Neural progenitor cell (in vitro differentiated cells): ENCODE results near the gene PXDN.

Source experiments
- EZH2 ChIP-seq: fragments of 200-600 bp; sonication (generic); IDR thresholded peaks from 2 replicates; pipeline ENCODE4 v1.6.1; 2017; ENCODE audit warnings: antibody characterized with exemption, mild to moderate bottlenecking, moderate library complexity
- TF ChIP-seq, protein P1 (sequence below): fragments of 200-600 bp; sonication (generic); IDR thresholded peaks from 2 replicates; pipeline ENCODE4 v1.5.1; 2017; ENCODE audit warnings: antibody characterized with exemption, mild to moderate bottlenecking

DNA sequence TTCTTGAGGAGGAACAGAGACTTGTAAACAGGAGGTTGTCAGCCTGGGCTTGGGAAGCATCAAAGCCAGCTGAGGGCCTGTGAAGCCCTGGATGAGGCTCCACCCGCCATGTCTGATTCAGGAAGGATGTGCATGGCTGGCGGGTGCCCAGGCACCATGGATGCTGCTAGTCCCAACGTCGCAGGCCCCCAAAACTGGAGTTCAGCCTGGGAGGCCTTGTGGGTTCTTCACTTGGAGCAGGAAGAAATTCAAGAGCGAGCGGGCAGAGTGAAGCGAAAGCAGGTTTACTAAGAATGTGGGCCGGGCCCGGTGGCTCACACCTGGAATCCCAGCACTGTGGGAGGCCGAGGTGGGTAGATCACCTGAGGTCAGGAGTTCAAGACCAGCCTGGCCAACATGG, 12.1 kb upstream of the PXDN start:
- TF ChIP-seq, protein P1, sequence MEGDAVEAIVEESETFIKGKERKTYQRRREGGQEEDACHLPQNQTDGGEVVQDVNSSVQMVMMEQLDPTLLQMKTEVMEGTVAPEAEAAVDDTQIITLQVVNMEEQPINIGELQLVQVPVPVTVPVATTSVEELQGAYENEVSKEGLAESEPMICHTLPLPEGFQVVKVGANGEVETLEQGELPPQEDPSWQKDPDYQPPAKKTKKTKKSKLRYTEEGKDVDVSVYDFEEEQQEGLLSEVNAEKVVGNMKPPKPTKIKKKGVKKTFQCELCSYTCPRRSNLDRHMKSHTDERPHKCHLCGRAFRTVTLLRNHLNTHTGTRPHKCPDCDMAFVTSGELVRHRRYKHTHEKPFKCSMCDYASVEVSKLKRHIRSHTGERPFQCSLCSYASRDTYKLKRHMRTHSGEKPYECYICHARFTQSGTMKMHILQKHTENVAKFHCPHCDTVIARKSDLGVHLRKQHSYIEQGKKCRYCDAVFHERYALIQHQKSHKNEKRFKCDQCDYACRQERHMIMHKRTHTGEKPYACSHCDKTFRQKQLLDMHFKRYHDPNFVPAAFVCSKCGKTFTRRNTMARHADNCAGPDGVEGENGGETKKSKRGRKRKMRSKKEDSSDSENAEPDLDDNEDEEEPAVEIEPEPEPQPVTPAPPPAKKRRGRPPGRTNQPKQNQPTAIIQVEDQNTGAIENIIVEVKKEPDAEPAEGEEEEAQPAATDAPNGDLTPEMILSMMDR, result no peak
- TF ChIP-seq EZH2, result no peak
